Fibroblast of mammary gland (primary cell): ENCODE measurements around the gene OR6J1.

ENCODE experiments used
- DNase-seq: peaks from one replicate; pipeline ENCODE4 v3.0.0-alpha.2; 2010; ENCODE audit warnings: low read depth
- H3K4me3 ChIP-seq: 2 replicates; pipeline ENCODE4 v1.5.1; 2011; ENCODE audit warnings: low read depth, mild to moderate bottlenecking, low read length, moderate library complexity; ENCODE audit not compliant: control insufficient read depth
- CTCF ChIP-seq: conservative IDR thresholded peaks from 2 replicates; pipeline ENCODE4 v1.5.1; 2011; ENCODE audit warnings: low read depth, low read length, inconsistent platforms; ENCODE audit not compliant: control insufficient read depth, insufficient read depth

OR6J1 gene

GRCh38 chr14:22607291-22607690 lies 36.9 kb downstream of the OR6J1 start:
- TF ChIP-seq CTCF: no peak
- DNase-seq: no peak
- H3K4me3 ChIP-seq: no peak overlapping the region

- no peak for TF ChIP-seq CTCF
- no peak overlapping the region for H3K4me3 ChIP-seq
- DNase-seq: peak; percentile 36
These were observed 37.8 kb downstream of the OR6J1 start for GRCh38 chr14:22606380-22606779.

- no peak for TF ChIP-seq CTCF
- DNase-seq: peak; percentile 65
These were observed 41.3 kb downstream of the OR6J1 start for GRCh38 chr14:22602862-22603261.

GRCh38 chr14:22601996-22602395 lies 42.2 kb downstream of the OR6J1 start:
- TF ChIP-seq CTCF: no peak
- no peak overlapping the region for H3K4me3 ChIP-seq
- DNase-seq: no peak

More at GRCh38 chr14:22602862-22603261, 41.3 kb downstream of the OR6J1 start:
- no peak overlapping the region for H3K4me3 ChIP-seq

- DNase-seq: no peak
- no peak overlapping the region for H3K4me3 ChIP-seq
- TF ChIP-seq CTCF: no peak
These were observed 42.7 kb downstream of the OR6J1 start for GRCh38 chr14:22601456-22601855.

GRCh38 chr14:22600027-22600426 lies 44.1 kb downstream of the OR6J1 start:
- DNase-seq: no peak
- no peak for TF ChIP-seq CTCF
- H3K4me3 ChIP-seq: no peak overlapping the region

- no peak for DNase-seq
- H3K4me3 ChIP-seq: peak overlapping the region; percentile 91
- no peak for TF ChIP-seq CTCF
These were observed 44.8 kb downstream of the OR6J1 start for GRCh38 chr14:22599349-22599748.
